NCI-H510A treated with DMSO at 0.1 percent for 48 hours (cell line): ENCODE data around the gene AP5B1.
"Not testable (repeated sequence)": the region's sequence is repeated elsewhere in the genome, so short reads cannot be mapped to it uniquely, and the experiment has no call there.

Source experiments
- DNase-seq: peaks from one replicate; lab custom pipeline; 2025; lab: John Stamatoyannopoulos, UW

The AP5B1 gene

GRCh38 chr11:65786008-65786785 is 5.4 kb upstream of the AP5B1 start:
- no peak for DNase-seq

- no peak for DNase-seq
Measured at GRCh38 chr11:65785319-65786007, 4.7 kb upstream of the AP5B1 start.

- DNase-seq = no peak
Measured at GRCh38 chr11:65782816-65783228, 2.0 kb upstream of the AP5B1 start.

- no peak for DNase-seq
Measured at GRCh38 chr11:65781962-65782815, 1.4 kb upstream of the AP5B1 start.

GRCh38 chr11:65781152-65781961 is 581 bp upstream of the AP5B1 start:
- peak; percentile 50 for DNase-seq

GRCh38 chr11:65779919-65780769 is 632 bp downstream of the AP5B1 start:
- DNase-seq = peak; percentile 74

GRCh38 chr11:65779669-65779918 is 1.2 kb downstream of the AP5B1 start:
- no peak for DNase-seq

GRCh38 chr11:65778901-65779668 is 1.7 kb downstream of the AP5B1 start:
- no peak for DNase-seq

- DNase-seq = no peak
Measured at GRCh38 chr11:65778431-65778900, 2.3 kb downstream of the AP5B1 start.

- no peak for DNase-seq
Measured at GRCh38 chr11:65777821-65778361, 2.9 kb downstream of the AP5B1 start.

GRCh38 chr11:65777241-65777640 is 3.5 kb downstream of the AP5B1 start:
- DNase-seq = no peak

- DNase-seq = no peak
Measured at GRCh38 chr11:65776710-65777141, 4.0 kb downstream of the AP5B1 start.

GRCh38 chr11:65776196-65776595 is 4.6 kb downstream of the AP5B1 start:
- DNase-seq = no peak

- DNase-seq = no peak
Measured at GRCh38 chr11:65774525-65775306, 6.1 kb downstream of the AP5B1 start.

GRCh38 chr11:65773784-65774411 is 6.9 kb downstream of the AP5B1 start:
- DNase-seq = no peak

- DNase-seq = no peak
Measured at GRCh38 chr11:65771589-65772112, 9.1 kb downstream of the AP5B1 start.

- DNase-seq = no peak
Measured at GRCh38 chr11:65770951-65771567, 9.7 kb downstream of the AP5B1 start.

- DNase-seq = not testable (repeated sequence)
Measured at GRCh38 chr11:65767806-65768205, 13.0 kb downstream of the AP5B1 start.
